NAMALWA (cell line): ENCODE measurements around the gene C16orf78.
A peak's percentile ranks its signal among the peaks of the same experiment; 100 is the strongest.
"Not testable (repeated sequence)": the region's sequence is repeated elsewhere in the genome, so short reads cannot be mapped to it uniquely, and the experiment has no call there.

Source experiments
- DNase-seq: peaks from one replicate; pipeline ENCODE4 v3.0.0-alpha.2; 2015; ENCODE audit warnings: low spot score

Gene C16orf78

GRCh38 chr16:49349446-49350168, 24.0 kb upstream of the C16orf78 start:
- DNase-seq: no peak

- peak; percentile 62 for DNase-seq
Measured at GRCh38 chr16:49350265-49351095, 23.1 kb upstream of the C16orf78 start.

GRCh38 chr16:49351096-49351487, 22.5 kb upstream of the C16orf78 start:
- DNase-seq: no peak

GRCh38 chr16:49352892-49353291, 20.7 kb upstream of the C16orf78 start:
- peak; percentile 22 for DNase-seq

GRCh38 chr16:49353680-49354079, 19.9 kb upstream of the C16orf78 start:
- DNase-seq: no peak

GRCh38 chr16:49354101-49354500, 19.5 kb upstream of the C16orf78 start:
- no peak for DNase-seq

- DNase-seq: no peak
Measured at GRCh38 chr16:49354991-49355390, 18.6 kb upstream of the C16orf78 start.

GRCh38 chr16:49355933-49356665, 17.5 kb upstream of the C16orf78 start:
- DNase-seq: no peak

- DNase-seq: no peak
Measured at GRCh38 chr16:49356728-49357488, 16.7 kb upstream of the C16orf78 start.

GRCh38 chr16:49359591-49359990, 14.0 kb upstream of the C16orf78 start:
- no peak for DNase-seq

- not testable (repeated sequence) for DNase-seq
Measured at GRCh38 chr16:49361731-49362130, 11.9 kb upstream of the C16orf78 start.

GRCh38 chr16:49362230-49362629, 11.4 kb upstream of the C16orf78 start:
- no peak for DNase-seq

- DNase-seq: no peak
Measured at GRCh38 chr16:49365711-49366509, 7.7 kb upstream of the C16orf78 start.

- DNase-seq: peak; percentile 25
Measured at GRCh38 chr16:49366669-49367068, 6.9 kb upstream of the C16orf78 start.

- DNase-seq: no peak
Measured at GRCh38 chr16:49369651-49370611, 3.7 kb upstream of the C16orf78 start.

- DNase-seq: no peak
Measured at GRCh38 chr16:49376206-49376605, 2.6 kb downstream of the C16orf78 start.

GRCh38 chr16:49377196-49377755, 3.7 kb downstream of the C16orf78 start:
- no peak for DNase-seq

- DNase-seq: no peak
Measured at GRCh38 chr16:49378238-49378637, 4.6 kb downstream of the C16orf78 start.

- DNase-seq: no peak
Measured at GRCh38 chr16:49378816-49379215, 5.2 kb downstream of the C16orf78 start.

GRCh38 chr16:49382916-49383315, 9.3 kb downstream of the C16orf78 start:
- DNase-seq: peak; percentile 40
